ENCODE data around the gene SLC4A1. TPM values are rescaled to one million over a fixed set of nuclear protein-coding genes. Genes with fewer than 3 reads are reported as not detected.

The SLC4A1 gene
- total RNA-seq, 3 donors from 2014 or later, result 0.33 TPM; not detected in 2

GRCh38 chr17:44254361-44255095 is 13.4 kb downstream of the SLC4A1 start:
- intact Hi-C loops (cut with DNase I; ENCODE audit: low total_unique reads), result no loop called here
- H3K9me3 ChIP-seq, result no peaks in the 10 kb centered on the region
- H3K4me3 ChIP-seq, result no peak overlapping the region
- no peaks in the 10 kb centered on the region for H3K36me3 ChIP-seq
- no peaks in the 10 kb centered on the region for H3K27me3 ChIP-seq
- no peak for DNase-seq (ENCODE audit: low spot score in 2 of 2)
- H3K27ac ChIP-seq, result no peak overlapping the region
- no peaks in the 10 kb centered on the region for H3K4me1 ChIP-seq
- TF ChIP-seq POLR2A (IDR thresholded peaks at IDR 0.05), result no peak
- no peak for TF ChIP-seq POLR2AphosphoS5 (IDR thresholded peaks at IDR 0.05)
- TF ChIP-seq, protein P1, sequence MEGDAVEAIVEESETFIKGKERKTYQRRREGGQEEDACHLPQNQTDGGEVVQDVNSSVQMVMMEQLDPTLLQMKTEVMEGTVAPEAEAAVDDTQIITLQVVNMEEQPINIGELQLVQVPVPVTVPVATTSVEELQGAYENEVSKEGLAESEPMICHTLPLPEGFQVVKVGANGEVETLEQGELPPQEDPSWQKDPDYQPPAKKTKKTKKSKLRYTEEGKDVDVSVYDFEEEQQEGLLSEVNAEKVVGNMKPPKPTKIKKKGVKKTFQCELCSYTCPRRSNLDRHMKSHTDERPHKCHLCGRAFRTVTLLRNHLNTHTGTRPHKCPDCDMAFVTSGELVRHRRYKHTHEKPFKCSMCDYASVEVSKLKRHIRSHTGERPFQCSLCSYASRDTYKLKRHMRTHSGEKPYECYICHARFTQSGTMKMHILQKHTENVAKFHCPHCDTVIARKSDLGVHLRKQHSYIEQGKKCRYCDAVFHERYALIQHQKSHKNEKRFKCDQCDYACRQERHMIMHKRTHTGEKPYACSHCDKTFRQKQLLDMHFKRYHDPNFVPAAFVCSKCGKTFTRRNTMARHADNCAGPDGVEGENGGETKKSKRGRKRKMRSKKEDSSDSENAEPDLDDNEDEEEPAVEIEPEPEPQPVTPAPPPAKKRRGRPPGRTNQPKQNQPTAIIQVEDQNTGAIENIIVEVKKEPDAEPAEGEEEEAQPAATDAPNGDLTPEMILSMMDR (IDR thresholded peaks at IDR 0.05), result no peak

DNA sequence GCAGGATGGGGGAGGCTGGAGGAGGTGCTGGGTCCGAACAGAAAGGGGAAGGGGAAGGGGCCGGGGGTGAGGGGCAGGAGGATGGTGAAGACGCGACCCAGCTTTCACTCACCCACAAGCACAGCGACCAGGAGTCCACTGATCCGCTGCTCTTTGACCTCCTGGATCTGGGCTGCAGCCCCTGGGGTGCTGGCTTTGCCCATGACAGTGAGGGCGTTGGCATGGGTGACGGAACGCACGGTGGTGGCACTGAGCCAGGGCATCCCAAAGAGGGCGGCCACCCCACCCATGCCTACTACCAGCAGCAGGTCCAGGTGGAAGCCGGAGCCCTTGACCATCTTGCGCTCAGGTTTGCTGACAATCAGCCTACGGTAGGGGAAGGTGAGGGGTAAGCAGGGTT is 14.9 kb downstream of the SLC4A1 start:
- Histone ChIP-seq H3K27ac (no peak overlapping the region), H3K9me3 (no peaks in the 10 kb centered on the region), H3K4me1 (no peaks in the 10 kb centered on the region), H3K27me3 (no peaks in the 10 kb centered on the region), H3K4me3 (no peak overlapping the region), H3K36me3 (no peaks in the 10 kb centered on the region)
- intact Hi-C loops (cut with DNase I; ENCODE audit: low total_unique reads), result no loop called here
- DNase-seq (ENCODE audit: low spot score in 2 of 2), result no peak
- TF ChIP-seq, protein P1 (IDR thresholded peaks at IDR 0.05), result no peak
- TF ChIP-seq POLR2AphosphoS5 (IDR thresholded peaks at IDR 0.05) (no peak), POLR2A (IDR thresholded peaks at IDR 0.05) (no peak)

DNA sequence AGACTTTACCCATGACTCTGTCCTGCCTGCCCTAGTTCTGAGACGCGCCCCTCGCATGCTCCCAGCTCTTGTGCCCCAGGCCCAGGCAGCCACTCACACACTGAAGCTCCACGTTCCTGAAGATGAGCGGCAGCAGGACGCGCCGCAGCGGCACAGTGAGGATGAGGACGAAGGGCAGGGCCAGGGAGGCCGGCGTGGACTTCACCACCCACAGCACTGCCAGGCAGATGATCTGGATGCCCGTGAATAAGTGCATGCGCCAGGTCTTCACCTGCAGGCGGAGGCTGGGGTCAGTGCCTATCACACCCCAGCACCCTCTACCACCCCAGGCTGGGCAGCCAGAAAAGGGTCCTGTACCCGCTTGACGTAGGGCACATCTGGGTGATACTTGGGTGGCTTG is 16.9 kb downstream of the SLC4A1 start:
- Histone ChIP-seq H3K4me1 (no peaks in the 10 kb centered on the region), H3K36me3 (no peaks in the 10 kb centered on the region), H3K4me3 (no peak overlapping the region), H3K27ac (no peak overlapping the region), H3K27me3 (no peaks in the 10 kb centered on the region), H3K9me3 (no peaks in the 10 kb centered on the region)
- TF ChIP-seq, protein P1 (IDR thresholded peaks at IDR 0.05), result no peak
- no peak for TF ChIP-seq POLR2A (IDR thresholded peaks at IDR 0.05)
- no peak for TF ChIP-seq POLR2AphosphoS5 (IDR thresholded peaks at IDR 0.05)
- intact Hi-C loops (cut with DNase I; ENCODE audit: low total_unique reads), result no loop called here
- DNase-seq (ENCODE audit: low spot score in 2 of 2), result no peak

DNA sequence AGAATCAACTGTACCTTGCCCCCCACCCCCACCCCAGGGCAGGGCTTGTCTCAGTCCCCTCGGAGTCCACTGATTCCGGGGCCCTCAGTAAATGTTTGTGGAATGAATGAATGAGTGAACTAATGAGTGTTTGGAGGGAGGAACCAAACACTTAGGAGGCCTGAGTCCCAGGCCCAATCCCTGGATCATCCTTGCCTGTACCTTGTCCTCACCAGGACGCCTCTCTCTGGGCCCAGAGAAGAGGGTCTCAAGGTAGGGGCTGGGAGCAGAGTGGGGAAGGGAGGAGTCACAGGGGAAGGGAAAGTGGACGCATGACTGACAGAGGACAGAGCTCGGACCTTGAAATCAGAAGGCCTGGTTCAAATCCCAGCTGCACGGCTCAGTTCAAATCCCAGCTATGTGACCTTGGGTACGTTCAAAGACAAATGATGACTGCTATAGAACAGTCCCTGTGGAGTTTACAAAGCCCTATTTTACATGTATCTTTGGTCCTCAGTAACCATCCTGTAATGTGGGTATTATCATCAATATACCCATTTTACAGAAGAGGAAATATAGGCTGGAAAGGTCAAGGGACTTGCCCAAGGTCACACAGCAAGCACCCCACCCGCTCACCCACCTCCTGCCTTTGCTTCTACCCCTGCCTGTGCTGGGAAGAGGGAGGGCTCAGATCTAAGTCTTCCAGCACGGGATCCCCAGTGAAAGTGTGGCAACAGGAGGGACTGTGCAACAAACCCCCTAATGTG is 18.3 kb downstream of the SLC4A1 start:
- Histone ChIP-seq H3K9me3 (no peaks in the 10 kb centered on the region), H3K27me3 (no peaks in the 10 kb centered on the region), H3K4me1 (no peaks in the 10 kb centered on the region), H3K36me3 (no peaks in the 10 kb centered on the region), H3K27ac (no peak overlapping the region), H3K4me3 (no peak overlapping the region)
- intact Hi-C loops (cut with DNase I; ENCODE audit: low total_unique reads), result no loop called here
- TF ChIP-seq POLR2AphosphoS5 (IDR thresholded peaks at IDR 0.05) (no peak), POLR2A (IDR thresholded peaks at IDR 0.05) (no peak)
- TF ChIP-seq, protein P1 (IDR thresholded peaks at IDR 0.05), result no peak
- no peak for DNase-seq (ENCODE audit: low spot score in 2 of 2)

Data from breast epithelium (tissue), 4 donors.